AG08396 (cell line): Measurements from ENCODE around the gene TSPEAR.
"Not testable (repeated sequence)": the region's sequence is repeated elsewhere in the genome, so short reads cannot be mapped to it uniquely, and the experiment has no call there.

Experiments used
- DNase-seq: peaks from one replicate; pipeline ENCODE4 v3.0.0; 2012; ENCODE audit warnings: low spot score, mixed read lengths

TSPEAR gene

DNA sequence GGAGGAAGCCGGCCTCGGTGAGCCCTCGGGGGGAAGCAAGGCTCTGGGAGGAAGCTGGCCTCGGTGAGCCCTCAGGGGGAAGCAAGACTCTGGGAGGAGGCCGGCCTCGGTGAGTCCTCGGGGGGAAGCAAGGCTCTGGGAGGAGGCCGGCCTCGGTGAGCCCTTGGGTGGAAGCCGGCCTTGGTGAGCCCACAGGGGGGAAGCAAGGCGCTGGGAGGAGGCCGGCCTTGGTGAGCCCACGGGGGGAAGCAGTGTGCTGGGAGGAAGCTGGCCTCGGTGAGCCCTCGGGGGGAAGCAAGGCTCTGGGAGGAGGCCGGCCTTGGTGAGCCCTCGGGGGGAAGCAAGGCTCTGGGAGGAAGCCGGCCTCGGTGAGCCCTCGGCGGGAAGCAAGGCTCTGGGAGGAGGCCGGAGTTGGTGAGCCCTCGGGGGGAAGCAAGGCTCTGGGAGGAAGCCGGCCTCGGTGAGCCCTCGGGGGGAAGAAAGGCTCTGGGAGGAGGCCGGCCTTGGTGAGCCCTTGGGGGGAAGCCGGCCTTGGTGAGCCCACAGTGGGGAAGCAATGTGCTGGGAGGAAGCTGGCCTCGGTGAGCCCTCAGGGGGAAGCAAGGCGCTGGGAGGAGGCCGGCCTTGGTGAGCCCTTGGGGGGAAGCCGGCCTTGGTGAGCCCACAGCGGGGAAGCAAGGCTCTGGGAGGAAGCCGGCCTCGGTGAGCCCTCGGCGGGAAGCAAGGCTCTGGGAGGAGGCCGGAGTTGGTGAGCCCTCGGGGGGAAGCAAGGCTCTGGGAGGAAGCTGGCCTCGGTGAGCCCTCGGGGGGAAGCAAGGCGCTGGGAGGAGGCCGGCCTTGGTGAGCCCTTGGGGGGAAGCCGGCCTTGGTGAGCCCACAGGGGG, 208.1 kb downstream of the TSPEAR start:
- DNase-seq: not testable (repeated sequence)

DNA sequence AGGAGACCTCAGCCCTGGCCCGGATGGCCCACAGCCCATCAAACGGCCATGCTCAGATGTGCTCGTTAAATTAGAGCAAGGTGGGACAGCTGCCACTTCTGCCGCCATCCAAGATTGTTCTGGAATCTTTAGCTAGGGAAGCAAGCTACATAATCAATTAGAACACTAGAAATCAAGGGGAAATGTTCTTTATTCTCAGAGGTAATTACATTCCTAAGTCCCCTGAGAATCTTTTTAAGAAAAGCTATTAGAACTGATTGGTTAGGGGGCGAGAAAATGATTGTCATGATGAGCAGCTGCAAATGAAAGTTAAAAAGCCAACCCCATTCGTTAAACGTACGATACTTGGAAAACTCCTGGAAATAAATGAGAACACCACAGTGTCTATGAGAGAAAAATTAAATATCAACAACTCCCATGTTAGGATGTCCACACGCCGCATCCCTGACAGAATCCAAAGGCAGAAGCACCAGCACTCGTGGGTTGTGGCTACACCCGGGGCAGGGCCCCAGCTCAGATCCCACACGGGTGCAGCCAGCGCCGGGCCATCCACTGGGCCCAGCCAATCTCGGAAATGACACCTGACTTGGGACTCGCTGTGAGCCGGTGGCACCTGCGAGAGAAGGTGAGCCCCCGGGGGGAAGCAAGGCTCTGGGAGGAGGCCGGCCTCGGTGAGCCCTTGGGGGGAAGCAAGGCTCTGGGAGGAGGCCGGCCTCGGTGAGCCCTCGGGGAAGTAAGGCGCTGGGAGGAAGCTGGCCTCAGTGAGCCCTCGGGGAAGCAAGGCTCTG, 209.0 kb downstream of the TSPEAR start:
- no peak for DNase-seq

DNA sequence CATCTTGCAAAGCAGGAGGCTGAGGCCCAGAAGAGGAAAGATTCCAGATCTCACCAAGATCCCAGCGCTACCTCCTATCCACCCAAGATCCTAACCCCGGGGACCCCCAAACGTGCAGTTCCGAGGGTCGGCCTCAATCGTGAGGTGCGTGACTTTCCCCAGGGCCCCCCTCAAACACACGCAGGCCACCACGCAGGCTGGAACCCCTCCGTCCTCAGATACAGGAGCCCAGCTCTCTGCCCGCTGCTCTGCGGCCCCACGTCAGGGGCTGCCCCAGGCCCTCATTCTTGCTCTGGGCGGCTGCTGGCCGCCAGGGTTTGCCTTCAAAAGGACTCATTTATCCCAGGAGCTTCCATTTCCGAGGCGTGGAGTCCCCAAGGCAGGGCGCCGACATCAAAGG, 211.3 kb downstream of the TSPEAR start:
- DNase-seq: no peak

DNA sequence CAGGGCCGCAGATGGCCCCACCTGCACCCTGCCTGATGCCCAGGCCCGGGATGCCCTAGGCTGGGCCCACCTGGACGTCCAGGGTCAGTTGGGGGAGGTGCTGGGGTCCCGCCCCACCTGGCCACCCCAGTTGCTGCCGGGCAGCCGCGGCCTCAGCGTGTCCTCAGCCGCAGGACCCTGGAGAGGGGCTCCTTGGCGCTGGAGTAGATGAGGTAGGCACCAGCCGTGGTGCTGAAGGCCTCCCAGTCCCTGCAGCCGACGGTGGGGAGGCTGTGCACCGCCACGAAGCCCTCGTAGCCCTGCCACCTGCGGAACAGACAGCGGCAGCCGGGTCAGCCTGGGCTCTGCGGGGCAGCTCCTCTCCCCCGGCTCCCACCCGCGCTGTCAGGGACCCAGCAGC, 211.7 kb downstream of the TSPEAR start:
- no peak for DNase-seq

DNA sequence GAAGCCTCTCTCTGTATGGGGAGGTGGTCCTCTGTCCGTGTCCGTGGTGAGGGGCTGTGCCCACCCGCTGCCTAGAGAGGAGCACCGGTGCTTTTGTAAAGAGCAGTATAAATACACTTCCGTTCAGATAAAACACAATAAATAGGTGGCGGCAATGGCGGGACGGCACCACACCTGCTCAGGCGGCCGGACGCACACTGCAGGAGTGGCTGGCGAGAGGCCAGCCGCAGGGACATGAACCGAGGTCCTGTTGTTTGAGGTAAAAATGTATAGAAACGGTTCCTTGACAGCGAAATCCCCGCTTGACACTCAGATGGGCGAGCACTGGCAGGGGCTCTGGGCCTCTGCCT, 212.2 kb downstream of the TSPEAR start:
- DNase-seq: no peak

DNA sequence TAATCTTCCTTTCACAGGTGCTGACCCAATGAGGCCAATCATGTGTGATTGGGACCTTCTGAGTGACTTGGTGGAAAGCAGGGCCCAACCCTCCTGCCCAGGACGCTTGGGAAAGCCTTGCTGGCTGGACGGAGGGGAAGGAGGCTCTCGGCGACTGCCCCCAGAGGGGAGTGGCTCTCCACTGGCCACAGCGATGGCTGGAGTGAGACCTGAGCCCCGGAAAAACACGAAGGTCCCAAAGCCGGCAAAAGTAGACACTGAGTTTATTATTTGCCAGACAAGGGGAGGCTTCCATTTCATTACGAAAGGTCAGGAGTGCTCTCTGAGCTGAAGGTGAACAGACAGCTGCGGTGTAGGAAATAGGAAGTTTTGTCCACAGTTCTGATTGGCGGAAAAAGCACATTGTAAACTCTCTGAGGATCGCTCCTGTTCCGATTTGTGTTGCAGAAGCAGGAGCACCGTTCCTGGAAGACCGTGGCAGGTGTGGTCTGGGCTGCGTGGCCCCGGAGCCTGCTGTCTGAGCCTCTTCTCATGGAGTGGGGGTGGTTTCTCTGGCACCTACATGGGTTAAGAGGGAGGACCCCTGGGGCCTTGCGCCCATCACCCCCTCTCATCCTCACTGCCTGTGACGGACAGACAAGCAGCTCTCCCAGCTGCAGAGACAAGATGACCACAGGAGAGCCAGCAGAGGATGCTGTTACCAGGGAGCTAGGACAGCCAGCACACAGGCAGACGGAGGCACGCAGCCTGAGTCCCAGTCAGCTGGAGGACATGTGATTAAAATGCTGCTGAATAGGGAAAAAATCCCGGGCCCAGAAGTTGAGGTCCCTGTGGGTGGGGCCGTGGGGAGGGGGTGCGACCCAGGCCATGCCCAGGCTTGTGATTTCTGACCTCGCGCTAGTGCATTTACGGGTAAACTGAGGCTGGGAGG, 212.8 kb downstream of the TSPEAR start:
- no peak for DNase-seq

DNA sequence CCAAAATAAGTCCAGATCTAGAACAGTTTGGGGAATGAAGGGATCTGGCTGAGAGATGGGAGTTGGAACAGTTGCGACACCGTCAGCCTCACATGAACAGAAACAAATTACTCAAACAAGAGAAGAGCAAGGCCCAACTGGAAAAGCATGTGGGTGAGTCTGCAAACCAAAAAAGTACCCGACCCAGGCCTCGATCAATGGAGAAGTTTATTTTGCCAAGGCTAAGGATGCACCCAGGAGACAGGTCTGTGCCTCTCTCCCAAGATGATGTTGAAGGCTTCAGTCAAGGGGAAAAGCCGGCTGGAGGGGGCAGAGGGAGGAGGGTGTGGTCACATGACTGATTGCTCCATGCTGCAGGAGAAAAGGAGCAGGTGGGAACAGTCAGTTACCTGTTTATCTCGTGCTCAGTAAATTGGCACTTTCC, 213.7 kb downstream of the TSPEAR start:
- no peak for DNase-seq

DNA sequence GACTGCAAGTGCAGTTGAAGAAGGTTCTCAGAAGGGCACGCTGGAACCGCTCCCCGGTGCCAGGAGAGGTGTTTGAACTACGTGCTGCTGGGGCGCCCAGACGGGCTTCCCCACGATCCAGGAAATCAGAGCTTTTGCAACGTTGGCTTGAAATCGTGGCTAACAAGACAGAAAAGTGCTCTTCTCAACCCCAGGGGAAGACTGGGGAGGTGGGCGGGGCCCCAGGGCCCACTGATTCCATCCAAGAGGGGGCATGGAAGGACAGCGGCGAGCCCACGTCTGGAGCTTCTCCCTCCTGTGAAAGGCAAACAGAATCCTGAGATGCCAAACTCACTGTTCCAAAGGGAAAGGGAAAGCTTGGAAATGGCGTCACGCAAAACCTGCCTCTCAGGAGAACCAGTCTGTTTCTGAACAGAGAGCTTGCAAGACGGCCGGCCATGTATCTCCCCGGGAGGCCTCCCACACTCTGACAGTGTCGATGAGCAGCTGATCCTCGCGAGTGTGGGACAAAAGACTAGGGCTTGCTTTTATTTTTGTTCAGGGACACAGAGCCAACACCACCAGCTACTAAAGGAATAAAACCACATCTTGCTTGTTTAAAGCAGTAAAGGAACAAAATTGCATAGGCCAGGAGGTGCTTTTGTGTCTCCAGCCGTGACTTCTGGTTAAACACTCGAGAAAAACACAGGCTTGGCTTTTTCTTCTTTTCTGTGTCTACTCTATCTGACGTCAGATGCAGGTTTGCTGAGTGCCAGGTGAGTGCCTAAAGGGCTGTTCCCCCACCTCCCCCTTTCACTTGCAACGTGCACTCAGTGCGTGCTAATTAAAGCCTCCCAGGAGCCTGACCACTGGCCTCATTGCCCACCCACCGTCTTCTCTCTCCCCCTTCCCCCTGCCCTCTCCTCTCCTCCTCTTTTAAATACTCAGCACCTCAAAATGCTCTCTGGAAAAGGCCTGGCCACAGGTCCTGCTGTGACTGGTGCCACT, 214.5 kb downstream of the TSPEAR start:
- DNase-seq: no peak

DNA sequence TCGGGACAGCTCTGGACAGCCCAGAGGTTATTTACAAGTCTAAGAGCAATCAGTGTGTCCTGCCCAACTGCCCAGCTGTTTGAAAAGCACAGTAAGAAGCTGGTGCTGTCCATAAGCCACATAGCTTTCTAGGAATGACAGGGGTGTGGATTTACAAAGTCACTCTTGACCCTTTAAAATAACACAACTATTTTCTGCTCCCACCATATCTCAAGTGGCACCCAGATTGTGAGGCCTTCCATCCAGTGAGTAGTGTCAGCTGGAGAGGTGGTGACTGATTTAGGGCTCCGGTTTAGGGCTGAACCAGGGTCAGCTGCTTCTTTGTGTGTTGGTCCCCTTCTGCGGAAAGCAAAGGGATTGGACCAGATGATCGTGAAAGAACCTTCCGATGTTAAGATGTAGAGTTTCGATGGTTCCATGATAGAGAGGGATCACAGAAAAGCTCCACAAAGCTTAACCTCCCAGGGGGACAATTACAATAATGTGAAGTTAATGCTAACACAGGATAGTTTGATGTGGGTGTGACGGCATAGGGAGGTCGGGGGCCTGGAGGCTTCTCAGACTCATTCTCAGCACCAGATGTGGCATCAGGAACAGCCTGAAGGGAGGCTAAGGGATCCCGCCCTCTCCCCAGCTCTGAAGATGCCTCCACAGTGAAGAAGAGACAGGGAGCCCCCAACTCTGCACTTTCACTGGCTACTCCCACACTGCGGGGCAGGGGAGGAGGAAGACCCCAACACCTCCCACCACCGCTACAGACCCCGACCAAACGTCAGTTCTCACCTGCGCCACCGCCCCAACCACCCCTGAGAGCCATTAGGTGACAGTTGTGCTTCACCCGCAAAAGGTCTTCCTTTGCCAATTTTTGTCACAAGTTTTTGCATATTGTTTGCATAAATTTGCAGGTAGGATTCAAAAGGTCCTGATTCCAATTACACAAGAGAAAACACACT, 215.5 kb downstream of the TSPEAR start:
- DNase-seq: no peak

DNA sequence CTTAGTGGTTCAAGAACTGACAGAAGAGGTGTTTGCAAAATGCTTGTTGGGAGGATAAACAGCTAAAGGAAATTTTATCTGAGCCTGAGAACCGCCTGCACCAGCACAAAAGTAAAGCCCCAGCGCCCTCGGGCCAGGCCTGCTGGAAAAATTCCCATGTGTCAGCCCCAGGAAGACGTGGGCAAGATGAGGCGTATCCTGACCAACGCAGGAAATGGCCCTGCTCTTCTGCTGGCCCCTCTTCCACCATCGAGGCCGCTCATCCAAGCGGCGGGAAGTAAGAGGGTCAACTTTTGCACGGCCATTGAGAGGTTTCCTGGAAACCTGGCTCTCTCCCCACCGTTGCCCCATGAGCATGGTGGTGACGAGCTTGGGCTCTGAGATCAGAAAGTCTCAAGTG, 216.4 kb downstream of the TSPEAR start:
- DNase-seq: no peak

DNA sequence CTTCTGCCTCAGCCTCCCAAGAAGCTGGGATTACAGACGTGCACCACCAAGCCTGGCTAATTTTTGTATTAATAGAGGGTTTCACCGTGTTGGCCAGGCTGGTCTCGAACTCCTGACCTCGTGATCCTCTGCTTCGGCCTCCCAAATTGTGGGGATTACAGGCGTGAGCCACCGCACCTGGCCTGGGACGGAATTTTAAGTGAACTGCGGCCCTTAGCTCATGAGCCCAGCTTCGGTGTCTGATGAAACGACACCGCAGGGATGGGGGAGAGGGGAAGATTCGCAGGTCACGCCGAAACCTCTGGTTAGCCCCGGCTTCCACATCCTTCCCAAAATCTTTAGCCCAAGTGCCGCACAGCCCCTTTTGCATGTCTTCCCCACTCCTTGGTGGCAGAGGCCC, 217.0 kb downstream of the TSPEAR start:
- no peak for DNase-seq

DNA sequence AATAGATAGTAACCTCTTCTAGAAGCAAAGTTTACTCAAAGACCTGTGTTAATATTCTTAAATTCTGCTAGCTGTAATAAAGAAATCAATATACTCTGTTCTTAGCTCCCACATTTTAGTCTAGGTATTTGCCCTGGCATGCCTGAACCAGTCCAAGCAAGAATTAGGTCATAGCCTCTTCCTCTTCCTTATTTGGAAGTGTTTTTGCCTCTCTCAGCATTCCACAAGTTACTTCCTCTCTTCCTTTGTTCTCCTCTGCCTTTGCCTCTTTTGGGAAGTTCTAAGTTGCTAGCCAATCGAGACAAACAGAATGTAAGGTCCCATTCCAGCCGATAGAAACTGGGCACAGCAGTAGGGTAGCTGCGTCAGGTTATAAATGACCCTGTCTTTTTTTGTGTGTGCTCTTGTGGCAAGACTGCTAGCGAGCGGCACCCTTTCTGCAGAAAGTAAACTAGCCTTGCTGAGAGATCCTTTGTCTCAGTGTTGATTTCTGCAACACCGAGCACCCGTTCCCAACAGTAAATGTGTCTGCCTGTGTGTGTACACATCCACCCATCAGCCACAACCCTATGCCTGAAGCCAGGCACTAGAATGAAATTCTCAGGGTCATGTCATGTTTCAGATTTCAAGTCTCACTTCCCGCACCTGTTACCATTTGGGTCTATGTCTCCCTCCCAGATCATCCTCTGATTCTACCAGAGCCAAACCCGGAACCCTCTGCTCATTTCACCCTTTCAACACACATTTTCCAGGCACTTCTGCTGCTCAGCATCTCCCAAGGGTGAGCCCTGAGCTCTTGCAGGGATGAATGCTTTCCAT, 218.6 kb downstream of the TSPEAR start:
- no peak for DNase-seq

DNA sequence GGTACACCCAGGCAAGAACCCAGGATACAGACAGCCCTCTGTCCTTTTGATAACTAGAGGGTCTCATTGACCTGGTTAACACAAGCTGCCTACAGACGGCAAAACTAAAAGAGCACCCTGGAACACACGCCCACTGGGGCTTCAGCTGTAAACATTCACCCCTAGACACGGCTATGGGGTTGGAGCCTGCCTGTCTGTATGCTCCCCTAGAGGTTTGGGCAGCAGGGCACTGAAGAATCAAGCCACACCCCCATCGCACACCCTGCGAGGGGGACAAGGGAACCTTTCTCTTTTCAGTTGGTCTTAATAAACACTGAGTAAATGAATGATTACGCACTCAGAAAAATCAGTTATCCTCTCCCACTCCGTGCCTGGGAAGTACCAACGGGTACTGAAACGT, 220.6 kb downstream of the TSPEAR start:
- no peak for DNase-seq

DNA sequence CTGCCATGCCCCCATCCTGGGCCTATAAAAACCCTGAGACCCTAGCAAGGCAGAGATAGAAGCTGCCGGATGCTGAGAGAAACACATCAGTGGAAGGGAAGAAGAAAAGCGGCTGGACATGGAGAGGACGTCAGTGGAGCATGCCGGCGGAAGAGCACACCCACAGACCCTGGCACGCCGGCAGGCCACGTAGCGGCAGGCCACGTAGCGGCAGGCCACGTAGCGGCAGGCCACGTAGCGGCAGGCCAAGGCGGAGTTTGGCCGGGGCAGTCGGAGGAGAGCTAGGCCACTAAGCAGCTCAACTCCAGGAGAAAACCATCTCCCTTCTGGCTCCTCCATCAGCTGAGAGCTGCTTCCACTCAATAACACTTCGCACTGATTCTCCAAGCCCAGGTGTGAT, 221.0 kb downstream of the TSPEAR start:
- DNase-seq: no peak

DNA sequence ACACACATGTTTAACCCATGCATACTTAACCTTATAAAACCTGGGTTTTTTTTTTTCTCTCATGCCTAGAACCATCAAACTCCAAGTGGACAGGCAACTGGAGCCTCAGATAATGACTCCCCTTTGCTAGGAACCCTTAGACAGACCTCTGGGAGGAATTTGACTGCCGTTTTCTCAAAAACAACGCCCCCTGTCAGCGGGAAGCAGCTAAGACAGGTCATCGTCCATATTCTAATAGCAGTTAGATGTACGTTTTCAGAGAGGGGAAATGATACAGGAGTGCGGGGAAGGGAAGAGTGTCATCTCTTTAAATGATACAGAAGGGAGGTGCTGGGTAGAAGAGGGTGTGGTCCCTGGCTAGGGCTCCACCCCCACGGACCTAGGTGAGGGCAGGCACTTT, 221.4 kb downstream of the TSPEAR start:
- DNase-seq: no peak

DNA sequence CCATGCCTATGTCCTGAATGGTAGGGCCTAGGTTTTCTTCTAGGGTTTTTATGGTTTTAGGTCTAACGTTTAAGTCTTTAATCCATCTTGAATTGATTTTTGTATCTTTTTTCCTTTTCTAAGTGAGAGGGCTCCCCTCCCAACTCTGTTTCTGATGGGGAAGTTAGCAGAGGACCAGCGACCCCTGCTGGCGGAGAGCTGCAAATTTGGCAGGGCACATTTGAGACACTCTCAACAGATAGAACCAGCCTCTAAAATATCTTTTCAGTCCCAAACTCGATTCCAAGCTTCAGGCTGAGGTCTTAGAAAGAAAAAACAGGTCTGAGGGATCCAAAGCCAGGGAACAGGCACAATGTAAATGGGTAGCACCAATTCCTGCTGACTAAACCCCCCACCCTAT, 223.5 kb downstream of the TSPEAR start:
- DNase-seq: peak; percentile 70

DNA sequence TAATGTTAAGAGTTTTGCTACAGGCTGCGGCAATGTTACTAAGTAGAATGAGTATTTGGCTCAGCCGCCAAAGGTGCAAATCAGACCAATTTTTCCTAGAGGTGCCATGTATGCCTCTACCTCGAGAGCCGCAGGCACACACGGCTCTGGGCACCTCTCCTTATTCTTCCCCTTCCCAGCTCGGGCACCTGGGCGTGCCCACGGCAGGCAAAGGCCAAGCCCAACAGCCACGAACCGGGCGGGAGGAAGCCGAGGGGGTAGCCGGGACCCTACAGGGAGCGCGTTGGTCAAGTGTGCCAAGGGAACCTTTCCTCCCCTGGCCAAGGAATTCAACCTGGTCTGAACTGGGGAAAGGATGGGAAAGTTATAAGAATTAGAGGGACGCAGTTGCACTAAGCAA, 225.1 kb downstream of the TSPEAR start:
- DNase-seq: no peak

DNA sequence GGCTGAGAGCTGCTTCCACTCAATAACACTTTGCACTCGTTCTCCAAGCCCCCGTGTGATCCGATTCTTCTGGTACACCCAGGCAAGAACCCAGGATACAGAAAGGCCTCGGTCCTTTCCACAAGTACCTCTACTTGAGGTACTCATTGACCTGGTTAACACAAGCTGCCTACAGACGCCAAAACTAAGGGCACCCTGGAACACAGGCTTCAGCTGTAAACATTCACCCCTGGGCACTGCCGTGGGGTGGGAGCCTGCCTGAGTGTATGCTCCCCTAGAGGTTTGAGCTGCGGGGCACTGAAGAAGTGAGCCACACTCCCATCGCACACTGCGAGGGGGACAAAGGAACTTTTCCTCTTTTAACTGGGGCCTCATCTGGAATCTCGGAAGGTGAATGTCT, 225.6 kb downstream of the TSPEAR start:
- no peak for DNase-seq

DNA sequence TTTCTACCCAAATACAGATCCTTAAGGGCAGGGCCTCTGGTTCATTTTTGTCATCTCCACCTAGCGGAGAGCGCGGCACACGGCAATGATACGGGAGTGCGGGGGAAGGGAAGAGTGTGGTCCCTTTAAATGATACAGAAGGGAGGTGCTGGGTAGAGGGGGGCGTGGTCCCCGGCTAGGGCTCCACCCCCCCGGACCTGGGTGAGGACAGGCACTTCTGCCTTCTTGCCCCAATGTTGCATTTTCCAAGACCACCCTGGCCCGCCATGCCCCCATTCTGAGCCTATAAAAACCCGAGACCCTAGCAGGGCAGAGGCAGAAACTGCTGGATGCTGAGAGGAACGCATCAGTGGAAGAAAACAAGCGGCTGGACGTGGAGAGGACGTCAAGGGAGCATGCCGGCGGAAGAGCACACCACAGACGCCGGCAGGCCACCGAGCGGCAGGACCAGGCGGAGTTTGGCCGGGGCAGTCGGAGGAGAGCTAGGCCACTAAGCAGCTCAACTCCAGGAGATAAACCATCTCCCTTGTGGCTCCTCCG, 226.0 kb downstream of the TSPEAR start:
- DNase-seq: no peak
